GM12878 (cell line): ENCODE measurements around the gene TTLL10. TPM values are rescaled to one million over a fixed set of nuclear protein-coding genes. Genes with fewer than 3 reads are reported as not detected.

Experiments
- ATAC-seq: fragments of 200-7000 bp; cut with Tn5 transposase; 3 replicates; pipeline ENCODE4 v1.9.1; 2020; ENCODE audit warnings: mild to moderate bottlenecking, moderate library complexity
- BruUV-seq: library from RNA; stranded (reverse); fragments of 400-500 nt; replicated peaks from 2 replicates; lab custom pipeline; 2021; lab: Mats Ljungman, UMichigan
- CTCF ChIA-PET: fragments of 300-600 bp; sonication (Branson Sonifier 250); formaldehyde crosslinking; extraction: SDS; loops from one replicate; lab custom pipeline; 2021; ENCODE audit warnings: inconsistent platforms; lab: Yijun Ruan, JAX
- POLR2A ChIA-PET: fragments of 350-600 bp; formaldehyde crosslinking; extraction: SDS; loops from one replicate; lab custom pipeline; 2021; ENCODE audit warnings: inconsistent platforms; lab: Charles Lee
- RAD21 ChIA-PET: fragments of 300-600 bp; sonication (Branson Sonifier 250); formaldehyde crosslinking; loops from one replicate; lab custom pipeline; 2023; ENCODE audit warnings: antibody characterized with exemption; ENCODE audit not compliant: unreplicated experiment; lab: Charles Lee
- SMC1A ChIA-PET: fragments of 300-600 bp; sonication (Branson Sonifier 250); formaldehyde crosslinking; loops from one replicate; lab custom pipeline; 2023; ENCODE audit not compliant: unreplicated experiment, uncharacterized antibody; lab: Charles Lee
- DNase-seq: peaks from one replicate; pipeline ENCODE4 v3.0.0-alpha.2; 2011; ENCODE audit warnings: low read depth, low spot score
- FAIRE-seq: peaks from 3 replicates; lab custom pipeline; 2011; peaks lifted over from hg19 to GRCh38; lab: Jason Lieb, UNC
- H2AFZ ChIP-seq: 2 replicates; pipeline ENCODE4 v1.6.0; 2011; ENCODE audit warnings: low read depth, low read length, control low read depth; ENCODE audit not compliant: control insufficient read depth
- H3K27ac ChIP-seq: 2 replicates; pipeline ENCODE4 v1.5.1; 2011; ENCODE audit warnings: control low read depth; ENCODE audit not compliant: control insufficient read depth, insufficient read depth
- H3K27me3 ChIP-seq, 2 experiments: replicated peaks in 1 of 2; 2 replicates each; pipeline versions ENCODE4 v1.6.0 to v1.6.1; 2011; ENCODE audit warnings: low read length in 1 of 2; ENCODE audit not compliant: control insufficient read depth in 2 of 2, insufficient read depth in 2 of 2
- H3K36me3 ChIP-seq, 2 experiments: 2 replicates each; pipeline ENCODE4 v1.5.1; 2011; ENCODE audit warnings: low read length in 1 of 2; ENCODE audit not compliant: control insufficient read depth in 2 of 2, insufficient read depth in 2 of 2
- H3K4me1 ChIP-seq: 2 replicates; pipeline ENCODE4 v1.6.1; 2011; ENCODE audit warnings: mild to moderate bottlenecking, low read length, moderate library complexity, mixed read lengths; ENCODE audit not compliant: control insufficient read depth, insufficient read depth
- H3K4me2 ChIP-seq: 2 replicates; pipeline ENCODE4 v1.6.0; 2011; ENCODE audit warnings: control low read depth; ENCODE audit not compliant: control insufficient read depth, insufficient read depth
- H3K4me3 ChIP-seq: fragments of 200-600 bp; sonication (generic); 2 replicates; pipeline ENCODE4 v1.5.1; 2016
- H3K79me2 ChIP-seq: 2 replicates; pipeline ENCODE4 v1.6.0; 2011; ENCODE audit warnings: low read length; ENCODE audit not compliant: control insufficient read depth, insufficient read depth
- H3K9ac ChIP-seq: 2 replicates; pipeline ENCODE4 v1.8.0; 2011; ENCODE audit warnings: low read length, control low read depth, mixed read lengths; ENCODE audit not compliant: control insufficient read depth, insufficient read depth
- H3K9me3 ChIP-seq: replicated peaks from 3 replicates; pipeline ENCODE4 v1.5.1; 2011; ENCODE audit warnings: mild to moderate bottlenecking, low read length; ENCODE audit not compliant: control insufficient read depth, insufficient read depth
- H4K20me1 ChIP-seq: 2 replicates; pipeline ENCODE4 v1.6.0; 2011; ENCODE audit not compliant: control insufficient read depth, insufficient read depth
- BMI1 ChIP-seq: fragments of 450-650 bp; IDR thresholded peaks from 2 replicates; pipeline ENCODE4 v1.6.1; 2016; ENCODE audit warnings: mild to moderate bottlenecking, moderate library complexity, borderline replicate concordance
- RFX5 ChIP-seq: IDR thresholded peaks from 2 replicates; pipeline ENCODE4 v1.6.1; 2011; ENCODE audit warnings: low read depth, low read length, improper control_type of control experiment
- SKIL ChIP-seq: fragments of 450-650 bp; IDR thresholded peaks from 2 replicates; pipeline ENCODE4 v1.6.1; 2017; ENCODE audit warnings: mild to moderate bottlenecking, low read depth, inconsistent platforms; ENCODE audit not compliant: poor library complexity, severe bottlenecking
- WGBS: methylation state at CpG from one replicate; pipeline ENCODE4 v1.1.6; 2016; ENCODE audit warnings: low lambda C conversion rate; ENCODE audit not compliant: insufficient replicate concordance, insufficient coverage; ENCODE audit errors: missing lambda C conversion rate; 5-methylcytosine and 5-hydroxymethylcytosine counted together
- in situ Hi-C: fragments of 300-500 bp; cut with MboI; formaldehyde crosslinking; loops from 9 replicates; pipeline ENCODE4 v1.14.3; 2018; ENCODE audit warnings: mixed read lengths
- intact Hi-C: fragments of 100-400 bp; cut with micrococcal nuclease; formaldehyde crosslinking; loops from one replicate; pipeline ENCODE4 v1.14.2; 2022; ENCODE audit not compliant: unreplicated experiment
- polyA plus RNA-seq, 11 experiments: library from polyadenylated mRNA; depleted of rRNA in 4 of 11; unstranded in 6 of 11; stranded (reverse) in 5 of 11; fragments of >200 nt; fragmentation: Nextera tagmentation in 4 of 11; fragmentation: Illumina TruSeq in 1 of 11; extraction: Ambion mirVana in 4 of 11; extraction: Trizol in 1 of 11; gene quantifications; 1 replicate in 1 of 11; 2 replicates in 10 of 11; pipeline versions ENCODE4 v1.2.1 to v1.2.3, GENCODE V29; 2011 to 2016; ENCODE audit warnings: inconsistent platforms in 2 of 11, missing spikeins in 2 of 11, low read depth in 1 of 11
- total RNA-seq, 4 experiments: library from RNA; depleted of rRNA in 3 of 4; stranded (reverse); fragments of >200 nt in 3 of 4; fragmentation: Illumina TruSeq in 1 of 4; extraction: Trizol in 1 of 4; gene quantifications; 2 replicates each; pipeline versions ENCODE4 v1.2.1 to v1.2.3, GENCODE V29; 2013 to 2021

The TTLL10 gene
- total and polyA plus RNA-seq, 10 of the 15 experiments (the other 5 are each of a cell fraction or from before 2014, with no cell fraction given), result not detected

DNA sequence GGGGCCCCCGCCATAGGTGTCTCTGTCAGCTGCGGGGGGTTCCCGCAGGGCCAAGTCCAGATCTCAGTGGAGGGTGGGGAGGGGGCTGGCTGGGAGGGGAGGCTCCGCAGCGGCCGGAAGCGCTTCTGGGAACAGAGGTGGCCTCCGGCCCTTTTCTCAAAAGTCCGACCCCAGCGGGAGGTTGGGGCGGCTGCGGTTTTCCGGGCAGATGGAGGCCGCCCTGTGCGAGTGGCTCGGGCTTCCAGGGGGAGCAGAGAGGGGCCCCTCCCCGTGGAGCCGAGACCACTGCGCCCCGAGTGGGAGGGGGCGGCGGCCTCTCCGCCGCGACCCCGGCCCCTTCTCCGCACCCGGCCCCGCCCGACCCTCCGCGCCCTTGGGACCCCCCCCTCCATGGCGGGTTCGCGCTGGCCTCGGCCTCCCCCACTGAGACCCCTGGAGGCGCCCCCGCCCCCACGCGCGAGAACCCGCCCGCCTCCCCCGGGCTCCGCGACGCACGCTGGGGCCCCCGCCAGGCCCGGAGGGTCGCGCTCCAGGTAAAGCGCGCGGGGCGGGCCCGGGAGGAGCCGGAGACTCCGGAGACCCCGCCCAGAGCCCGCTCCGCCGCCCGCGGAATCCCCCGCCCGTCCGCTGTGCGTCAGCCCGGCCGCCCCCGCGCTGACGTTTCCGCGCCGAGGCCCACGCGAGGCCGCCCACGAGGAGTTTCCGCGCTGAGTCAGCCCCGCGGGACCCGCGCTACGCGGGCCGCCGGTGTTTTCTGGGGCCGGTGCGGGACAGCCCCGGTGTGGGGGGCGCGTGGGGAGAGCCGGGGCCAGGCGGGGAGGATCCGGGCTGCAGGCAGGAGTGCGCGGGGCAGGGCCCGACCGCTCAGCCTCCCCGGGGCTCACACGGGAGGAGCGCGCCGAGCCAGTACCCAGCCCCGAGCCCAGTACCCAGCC, 27.5 kb downstream of the TTLL10 start (continued):
- TF ChIP-seq SKIL (no peak), BMI1 (no peak)

DNA sequence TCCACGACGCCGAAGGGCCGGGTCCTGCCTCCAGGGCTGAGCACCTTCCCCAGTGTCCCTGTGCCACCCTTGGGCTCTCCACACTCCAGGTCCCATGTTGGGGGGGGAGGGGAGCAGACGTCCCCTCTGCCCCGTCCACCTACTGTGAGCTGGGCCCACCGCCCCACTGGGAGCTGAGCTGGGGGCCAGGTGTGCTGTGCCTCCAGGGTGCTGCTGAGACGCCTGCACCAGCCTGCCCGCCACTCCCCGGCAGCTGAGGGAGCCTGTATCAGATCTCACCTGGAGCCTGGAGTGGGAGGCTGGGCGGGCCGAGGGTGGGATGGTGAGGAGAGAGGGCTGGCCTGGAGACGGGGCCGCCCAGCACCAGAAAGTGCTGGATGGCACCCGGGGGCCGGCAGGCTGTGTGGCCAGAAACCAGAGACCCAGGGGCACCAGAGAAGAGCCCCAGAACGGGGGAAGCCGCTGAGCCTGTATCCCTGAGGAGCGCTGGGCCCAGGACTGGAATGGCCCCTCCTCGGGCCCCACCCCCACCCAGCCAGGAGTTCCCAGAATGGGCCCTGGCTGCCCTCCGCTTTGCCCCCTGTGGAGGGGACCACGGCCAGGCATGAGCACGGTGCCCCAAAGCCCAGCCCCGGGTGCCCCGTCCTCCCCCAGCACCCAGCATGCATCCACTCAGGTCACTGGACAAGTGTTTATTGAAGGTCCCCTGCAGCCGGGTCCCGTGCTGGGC, 29.3 kb downstream of the TTLL10 start:
- CTCF ChIA-PET, result no interaction called here
- intact Hi-C loops (no loop called here), in situ Hi-C loops (no loop called here)
- H3K9me3 ChIP-seq, result no peaks in the 10 kb centered on the region
- no peak overlapping the region for H3K4me3 ChIP-seq
- 51% methylated on average over 24 of the region's 27 CpGs for WGBS
- H3K79me2 ChIP-seq, result no peaks in the 10 kb centered on the region
- H3K36me3 ChIP-seq, result no peaks in the 10 kb centered on the region
- TF ChIP-seq RFX5, result no peak
- no peak overlapping the region for H3K27ac ChIP-seq
- DNase-seq (no peak), ATAC-seq (no peak), FAIRE-seq (no peak)
- H3K4me1 ChIP-seq, result peaks cover 19% of the 10 kb centered on the region
- no peaks in the 10 kb centered on the region for H4K20me1 ChIP-seq
- H3K9ac ChIP-seq, result no peak overlapping the region
- RAD21 ChIA-PET, result no interaction called here
- SMC1A ChIA-PET, result no interaction called here
- H2AFZ ChIP-seq, result no peak overlapping the region
- BruUV-seq, result no TSS peak
- peaks cover 0 to 8% of the 10 kb centered on the region in 2 experiments; a peak in 1 of 4 replicates for H3K27me3 ChIP-seq
- no peak overlapping the region for H3K4me2 ChIP-seq
- POLR2A ChIA-PET, result no interaction called here
